ENCODE results near the gene FNDC7.

FNDC7 gene

DNA sequence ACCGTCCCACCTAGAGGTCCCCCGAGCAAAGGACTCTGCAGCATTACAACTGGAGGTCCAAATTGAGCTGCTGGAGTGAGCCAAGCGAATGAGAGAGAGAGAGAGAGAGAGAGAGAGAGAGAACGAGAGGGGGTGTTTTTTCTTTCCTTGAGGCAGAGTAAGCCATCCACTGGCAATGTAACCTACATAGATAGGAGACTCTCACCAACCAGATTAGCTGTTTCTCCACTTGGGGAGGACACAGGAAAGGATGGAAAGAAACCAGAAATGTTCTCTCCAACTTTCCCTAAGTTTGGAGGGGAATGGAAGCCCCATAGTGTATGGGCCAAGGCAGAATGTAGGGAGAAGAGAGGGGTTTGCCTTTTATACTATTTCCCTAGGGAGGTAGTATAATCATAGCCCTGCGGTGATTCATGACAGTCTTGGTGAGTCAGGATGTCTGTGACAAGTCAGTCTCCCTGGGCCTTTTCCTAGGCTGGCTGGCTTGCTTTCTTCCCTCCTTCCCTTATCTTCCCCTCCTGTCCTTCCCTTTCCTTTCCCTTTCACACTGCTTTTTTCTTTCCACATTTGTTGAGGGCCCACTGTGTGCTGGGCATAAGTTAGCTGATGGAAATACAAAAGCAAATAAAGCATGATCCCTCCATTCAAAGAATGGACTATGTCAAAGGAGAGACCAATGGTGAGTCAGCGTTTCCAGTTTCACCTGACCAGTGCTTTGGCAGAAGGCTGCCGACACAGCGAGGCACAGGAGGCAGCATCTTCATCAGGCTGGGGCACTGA, 7.1 kb downstream of the FNDC7 start:
- H3K9me3 ChIP-seq (ENCODE audit: control insufficient read depth, low read depth, low read length) = no peaks in the 10 kb centered on the region
- H3K36me3 ChIP-seq (ENCODE audit: control insufficient read depth, low read depth, low read length) = no peaks in the 10 kb centered on the region
- H3K4me1 ChIP-seq (ENCODE audit: control insufficient read depth, low read depth, low read length) = peaks cover 27% of the 10 kb centered on the region
- no peak overlapping the region for H3K27ac ChIP-seq (ENCODE audit: low read length)
- no peak overlapping the region for H3K9ac ChIP-seq (ENCODE audit: low read length)
- H3K4me3 ChIP-seq (ENCODE audit: low read length) = no peak overlapping the region
- no peaks in the 10 kb centered on the region for H3K27me3 ChIP-seq (ENCODE audit: control insufficient read depth, insufficient read depth, low read length)

GRCh38 chr1:108722292-108722691, 9.6 kb downstream of the FNDC7 start:
- Histone ChIP-seq H3K9me3 (ENCODE audit: control insufficient read depth, low read depth, low read length) (no peaks in the 10 kb centered on the region), H3K27me3 (ENCODE audit: control insufficient read depth, insufficient read depth, low read length) (no peaks in the 10 kb centered on the region), H3K4me3 (ENCODE audit: low read length) (no peak overlapping the region), H3K27ac (ENCODE audit: low read length) (no peak overlapping the region), H3K9ac (ENCODE audit: low read length) (no peak overlapping the region), H3K36me3 (ENCODE audit: control insufficient read depth, low read depth, low read length) (no peaks in the 10 kb centered on the region), H3K4me1 (ENCODE audit: control insufficient read depth, low read depth, low read length) (peaks cover 17% of the 10 kb centered on the region)

- no peaks in the 10 kb centered on the region for H3K9me3 ChIP-seq (ENCODE audit: control insufficient read depth, low read depth, low read length)
- H3K36me3 ChIP-seq (ENCODE audit: control insufficient read depth, low read depth, low read length) = no peaks in the 10 kb centered on the region
- no peak overlapping the region for H3K9ac ChIP-seq (ENCODE audit: low read length)
- H3K4me1 ChIP-seq (ENCODE audit: control insufficient read depth, low read depth, low read length) = no peaks in the 10 kb centered on the region
- no peak overlapping the region for H3K27ac ChIP-seq (ENCODE audit: low read length)
- no peaks in the 10 kb centered on the region for H3K27me3 ChIP-seq (ENCODE audit: control insufficient read depth, insufficient read depth, low read length)
- H3K4me3 ChIP-seq (ENCODE audit: low read length) = no peak overlapping the region
Observed at GRCh38 chr1:108725906-108726305, 13.2 kb downstream of the FNDC7 start.

- no peaks in the 10 kb centered on the region for H3K9me3 ChIP-seq (ENCODE audit: control insufficient read depth, low read depth, low read length)
- H3K27me3 ChIP-seq (ENCODE audit: control insufficient read depth, insufficient read depth, low read length) = no peaks in the 10 kb centered on the region
- no peak overlapping the region for H3K9ac ChIP-seq (ENCODE audit: low read length)
- no peak overlapping the region for H3K4me3 ChIP-seq (ENCODE audit: low read length)
- no peaks in the 10 kb centered on the region for H3K4me1 ChIP-seq (ENCODE audit: control insufficient read depth, low read depth, low read length)
- H3K27ac ChIP-seq (ENCODE audit: low read length) = no peak overlapping the region
- H3K36me3 ChIP-seq (ENCODE audit: control insufficient read depth, low read depth, low read length) = no peaks in the 10 kb centered on the region
Observed at GRCh38 chr1:108728327-108728923, 15.7 kb downstream of the FNDC7 start.

DNA sequence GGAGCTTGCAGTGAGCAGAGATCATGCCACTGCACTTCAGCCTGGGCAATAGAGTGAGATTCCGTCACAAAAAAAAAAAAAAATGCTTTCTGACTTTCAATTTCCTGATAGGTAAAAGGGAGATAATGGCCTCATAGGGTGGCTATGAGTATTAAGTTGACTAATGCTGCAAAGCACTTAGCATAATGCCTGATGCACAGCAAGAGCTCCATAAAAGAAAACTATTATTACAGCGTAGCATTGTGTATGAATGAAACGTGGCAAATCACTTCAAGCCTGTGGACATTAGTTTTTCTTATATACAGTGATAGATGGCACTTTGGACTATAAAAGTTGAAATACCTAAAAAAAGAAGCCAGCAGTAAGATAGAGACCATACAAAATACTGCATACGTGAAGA, 16.8 kb downstream of the FNDC7 start:
- Histone ChIP-seq H3K4me3 (ENCODE audit: low read length) (no peak overlapping the region), H3K9ac (ENCODE audit: low read length) (no peak overlapping the region), H3K4me1 (ENCODE audit: control insufficient read depth, low read depth, low read length) (no peaks in the 10 kb centered on the region), H3K9me3 (ENCODE audit: control insufficient read depth, low read depth, low read length) (no peaks in the 10 kb centered on the region), H3K36me3 (ENCODE audit: control insufficient read depth, low read depth, low read length) (no peaks in the 10 kb centered on the region), H3K27ac (ENCODE audit: low read length) (no peak overlapping the region), H3K27me3 (ENCODE audit: control insufficient read depth, insufficient read depth, low read length) (no peaks in the 10 kb centered on the region)

DNA sequence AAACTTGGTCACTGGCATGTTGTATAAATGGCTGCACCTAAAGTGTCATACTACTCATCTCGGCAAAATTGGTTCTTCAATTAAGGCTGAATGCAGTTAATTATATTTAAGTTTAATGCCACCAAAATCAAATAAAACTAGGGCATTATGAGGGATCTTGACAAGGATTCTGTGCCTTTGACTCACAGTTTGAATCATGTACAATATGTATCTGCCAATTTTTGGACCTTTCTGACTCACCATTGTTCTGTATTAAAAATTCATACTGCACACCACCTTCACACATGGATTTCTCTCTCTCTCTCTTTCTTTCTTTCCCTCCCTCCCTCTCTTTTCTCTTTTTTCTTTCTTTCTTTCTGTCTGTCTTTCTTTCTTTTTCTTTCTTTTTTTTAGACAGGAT, 19.7 kb downstream of the FNDC7 start:
- Histone ChIP-seq H3K9ac (ENCODE audit: low read length) (no peak overlapping the region), H3K27ac (ENCODE audit: low read length) (no peak overlapping the region), H3K9me3 (ENCODE audit: control insufficient read depth, low read depth, low read length) (no peaks in the 10 kb centered on the region), H3K27me3 (ENCODE audit: control insufficient read depth, insufficient read depth, low read length) (no peaks in the 10 kb centered on the region), H3K36me3 (ENCODE audit: control insufficient read depth, low read depth, low read length) (no peaks in the 10 kb centered on the region), H3K4me3 (ENCODE audit: low read length) (no peak overlapping the region), H3K4me1 (ENCODE audit: control insufficient read depth, low read depth, low read length) (no peaks in the 10 kb centered on the region)

DNA sequence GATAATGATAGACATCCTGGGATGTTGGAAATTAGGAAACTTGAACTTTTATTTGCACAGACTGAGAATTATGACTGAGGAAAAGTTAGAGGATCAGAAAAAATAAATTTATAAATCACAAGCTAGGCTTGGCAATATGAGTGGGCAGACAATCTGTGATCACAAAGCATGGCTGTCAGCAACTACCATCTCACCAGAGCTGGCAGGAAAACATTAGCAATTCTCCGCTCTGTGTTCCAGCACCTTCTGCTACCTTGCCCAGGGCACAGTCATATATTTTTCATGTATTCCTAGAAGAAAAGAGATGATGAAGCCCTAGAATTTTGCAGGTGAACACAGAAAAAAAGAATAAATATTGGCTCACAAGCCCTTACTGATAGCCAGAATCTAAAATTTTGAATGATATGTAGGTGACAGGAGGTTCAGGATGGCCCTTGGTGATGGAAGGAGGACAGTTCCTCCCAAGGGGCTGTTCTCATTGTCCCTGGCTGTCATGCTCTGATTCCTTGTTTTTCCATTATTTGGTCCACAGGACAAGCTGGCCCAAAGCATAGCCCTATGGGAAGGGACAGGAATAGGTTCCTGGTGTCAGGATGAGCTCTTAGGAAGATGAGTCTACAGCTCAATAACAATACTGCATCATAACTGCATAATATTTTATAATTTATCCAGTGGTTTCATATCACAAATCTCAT, 21.6 kb downstream of the FNDC7 start:
- H3K27ac ChIP-seq (ENCODE audit: low read length) = no peak overlapping the region
- no peaks in the 10 kb centered on the region for H3K36me3 ChIP-seq (ENCODE audit: control insufficient read depth, low read depth, low read length)
- H3K9ac ChIP-seq (ENCODE audit: low read length) = no peak overlapping the region
- H3K4me3 ChIP-seq (ENCODE audit: low read length) = no peak overlapping the region
- no peaks in the 10 kb centered on the region for H3K9me3 ChIP-seq (ENCODE audit: control insufficient read depth, low read depth, low read length)
- no peaks in the 10 kb centered on the region for H3K27me3 ChIP-seq (ENCODE audit: control insufficient read depth, insufficient read depth, low read length)
- no peaks in the 10 kb centered on the region for H3K4me1 ChIP-seq (ENCODE audit: control insufficient read depth, low read depth, low read length)

GRCh38 chr1:108742253-108742652, 29.5 kb downstream of the FNDC7 start:
- Histone ChIP-seq H3K9ac (ENCODE audit: low read length) (no peak overlapping the region), H3K4me3 (ENCODE audit: low read length) (no peak overlapping the region), H3K36me3 (ENCODE audit: control insufficient read depth, low read depth, low read length) (no peaks in the 10 kb centered on the region), H3K27me3 (ENCODE audit: control insufficient read depth, insufficient read depth, low read length) (peaks cover 9% of the 10 kb centered on the region), H3K9me3 (ENCODE audit: control insufficient read depth, low read depth, low read length) (no peaks in the 10 kb centered on the region), H3K27ac (ENCODE audit: low read length) (no peak overlapping the region), H3K4me1 (ENCODE audit: control insufficient read depth, low read depth, low read length) (peaks cover 6% of the 10 kb centered on the region)

- no peak overlapping the region for H3K9ac ChIP-seq (ENCODE audit: low read length)
- no peak overlapping the region for H3K4me3 ChIP-seq (ENCODE audit: low read length)
- H3K9me3 ChIP-seq (ENCODE audit: control insufficient read depth, low read depth, low read length) = no peaks in the 10 kb centered on the region
- no peaks in the 10 kb centered on the region for H3K36me3 ChIP-seq (ENCODE audit: control insufficient read depth, low read depth, low read length)
- peaks cover 8% of the 10 kb centered on the region for H3K4me1 ChIP-seq (ENCODE audit: control insufficient read depth, low read depth, low read length)
- H3K27ac ChIP-seq (ENCODE audit: low read length) = no peak overlapping the region
- H3K27me3 ChIP-seq (ENCODE audit: control insufficient read depth, insufficient read depth, low read length) = peaks cover 9% of the 10 kb centered on the region
Observed at GRCh38 chr1:108745980-108746381, 33.3 kb downstream of the FNDC7 start.

GRCh38 chr1:108746382-108747170, 33.9 kb downstream of the FNDC7 start, which contains the start of gene STXBP3:
Gene STXBP3 (plus strand): TSS chr1:108746674. CDS start chr1:108746738, 64 bp downstream.
- H3K36me3 ChIP-seq (ENCODE audit: control insufficient read depth, low read depth, low read length) = no peaks in the 10 kb centered on the region
- no peaks in the 10 kb centered on the region for H3K9me3 ChIP-seq (ENCODE audit: control insufficient read depth, low read depth, low read length)
- peaks cover 9% of the 10 kb centered on the region for H3K27me3 ChIP-seq (ENCODE audit: control insufficient read depth, insufficient read depth, low read length)
- H3K4me1 ChIP-seq (ENCODE audit: control insufficient read depth, low read depth, low read length) = peaks cover 2% of the 10 kb centered on the region
- peak within 1 kb of the TSS; percentile 96 for H3K4me3 ChIP-seq (ENCODE audit: low read length)
- H3K9ac ChIP-seq (ENCODE audit: low read length) = peak within 1 kb of the TSS; percentile 78
- peak within 1 kb of the TSS; percentile 60 for H3K27ac ChIP-seq (ENCODE audit: low read length)

- Histone ChIP-seq H3K9ac (ENCODE audit: low read length) (peak overlapping the region; percentile 78), H3K36me3 (ENCODE audit: control insufficient read depth, low read depth, low read length) (no peaks in the 10 kb centered on the region), H3K27me3 (ENCODE audit: control insufficient read depth, insufficient read depth, low read length) (peaks cover 9% of the 10 kb centered on the region), H3K4me3 (ENCODE audit: low read length) (peak overlapping the region; percentile 96), H3K27ac (ENCODE audit: low read length) (peak overlapping the region; percentile 60), H3K9me3 (ENCODE audit: control insufficient read depth, low read depth, low read length) (no peaks in the 10 kb centered on the region), H3K4me1 (ENCODE audit: control insufficient read depth, low read depth, low read length) (peaks cover 2% of the 10 kb centered on the region)
Observed at GRCh38 chr1:108747171-108747850, 34.6 kb downstream of the FNDC7 start.
